ENCODE measurements around the gene ARHGEF33.

GRCh38 chr2:38875227-38875575 lies 14.5 kb upstream of the ARHGEF33 start:
- TF ChIP-seq CTCF (IDR thresholded peaks at IDR 0.05; ENCODE audit: low read depth, low read length) (no peak), POLR2A (IDR thresholded peaks at IDR 0.05; ENCODE audit: extremely low read depth, insufficient read length) (no peak), MAX (IDR thresholded peaks at IDR 0.05; ENCODE audit: low read depth, low read length) (no peak), MYC (IDR thresholded peaks at IDR 0.05; ENCODE audit: low read depth, low read length) (no peak)
